CD14-positive monocyte (primary cell): ENCODE data around the gene SLC44A4. TPM values are rescaled to one million over a fixed set of nuclear protein-coding genes. Genes with fewer than 3 reads are reported as not detected.
A peak's percentile ranks its signal among the peaks of the same experiment; 100 is the strongest.

ENCODE experiments used
- DNase-seq, 3 donors: peaks; one replicate each; pipeline ENCODE4 v3.0.0-alpha.2; 2011 to 2022
- H2AFZ ChIP-seq: 2 replicates; pipeline ENCODE4 v1.6.0; 2012; ENCODE audit warnings: mild to moderate bottlenecking, low read depth, low read length, inconsistent platforms; ENCODE audit not compliant: insufficient read depth, poor library complexity, severe bottlenecking
- H3K27ac ChIP-seq, 2 donors: 1 replicate in 1 of 2; 2 replicates in 1 of 2; pipeline ENCODE4 v1.5.1; 2012 to 2013; ENCODE audit warnings: low read length in 2 of 2, control low read depth in 1 of 2, inconsistent platforms in 1 of 2, low read depth in 1 of 2, mild to moderate bottlenecking in 1 of 2
- H3K27me3 ChIP-seq, 2 donors: one replicate each; pipeline versions ENCODE4 v1.6.0 to v1.6.1; 2011 to 2013; ENCODE audit warnings: low read length in 2 of 2; ENCODE audit not compliant: control insufficient read depth in 2 of 2, insufficient read depth in 2 of 2
- H3K36me3 ChIP-seq, 2 donors: replicated peaks in 1 of 2; 1 replicate in 1 of 2; 2 replicates in 1 of 2; pipeline versions ENCODE4 v1.5.1 to v1.6.1; 2012 to 2013; ENCODE audit warnings: low read length in 2 of 2, control low read depth in 1 of 2, inconsistent platforms in 1 of 2, mild to moderate bottlenecking in 1 of 2; ENCODE audit not compliant: insufficient read depth in 2 of 2, control insufficient read depth in 1 of 2
- H3K4me1 ChIP-seq, 2 donors: 1 replicate in 1 of 2; 2 replicates in 1 of 2; pipeline versions ENCODE4 v1.5.1 to v1.6.1; 2012 to 2013; ENCODE audit warnings: low read length in 2 of 2, control low read depth in 1 of 2, inconsistent platforms in 1 of 2, mild to moderate bottlenecking in 1 of 2, moderate library complexity in 1 of 2; ENCODE audit not compliant: insufficient read depth in 2 of 2, control insufficient read depth in 1 of 2
- H3K4me2 ChIP-seq: replicated peaks from 2 replicates; pipeline ENCODE3; 2012; ENCODE audit warnings: low read length, moderate library complexity, mild to moderate bottlenecking; ENCODE audit not compliant: poor library complexity, severe bottlenecking; ENCODE audit errors: extremely low read depth
- H3K4me3 ChIP-seq, 3 experiments: fragments of 200-600 bp in 1 of 3; sonication (generic) in 1 of 3; replicated peaks in 1 of 3; 1 replicate in 2 of 3; 2 replicates in 1 of 3; pipeline ENCODE4 v1.5.1; 2011 to 2013; ENCODE audit warnings: low read length in 3 of 3, mild to moderate bottlenecking in 3 of 3, control low read depth in 2 of 3, low read depth in 2 of 3, inconsistent platforms in 1 of 3, moderate library complexity in 1 of 3
- H3K79me2 ChIP-seq: 2 replicates; pipeline ENCODE4 v1.6.0; 2012; ENCODE audit warnings: mild to moderate bottlenecking, control low read depth, inconsistent platforms, low read length, moderate library complexity; ENCODE audit not compliant: insufficient read depth
- H3K9ac ChIP-seq: 2 replicates; pipeline ENCODE4 v1.6.0; 2017; ENCODE audit warnings: low read length, mild to moderate bottlenecking; ENCODE audit not compliant: insufficient read depth, poor library complexity, severe bottlenecking
- H3K9me3 ChIP-seq, 2 donors: replicated peaks in 1 of 2; 1 replicate in 1 of 2; 2 replicates in 1 of 2; pipeline versions ENCODE4 v1.5.1 to v1.6.1; 2012 to 2013; ENCODE audit warnings: low read length in 2 of 2, control low read depth in 1 of 2; ENCODE audit not compliant: control insufficient read depth in 1 of 2, insufficient read depth in 1 of 2
- H4K20me1 ChIP-seq: 2 replicates; pipeline ENCODE4 v1.6.0; 2012; ENCODE audit warnings: mild to moderate bottlenecking, low read length, control low read depth, moderate library complexity; ENCODE audit not compliant: insufficient read depth
- H3K27ac Mint-ChIP-seq, 7 donors: one replicate each; pipeline ENCODE4 v1.8.0; 2020; ENCODE audit warnings: mild to moderate bottlenecking in 7 of 7, mixed read lengths in 7 of 7, moderate library complexity in 6 of 7, inconsistent platforms in 2 of 7
- H3K27me3 Mint-ChIP-seq, 3 donors: one replicate each; pipeline ENCODE4 v1.8.0; 2021 to 2022; ENCODE audit warnings: low read depth in 3 of 3, mild to moderate bottlenecking in 3 of 3, mixed read lengths in 3 of 3, moderate library complexity in 3 of 3, inconsistent platforms in 1 of 3
- H3K36me3 Mint-ChIP-seq, 2 donors: one replicate each; pipeline ENCODE4 v1.8.0; 2020; ENCODE audit warnings: mixed read lengths in 2 of 2, inconsistent platforms in 1 of 2, mild to moderate bottlenecking in 1 of 2
- H3K4me1 Mint-ChIP-seq: one replicate; pipeline ENCODE4 v1.8.0; 2020; ENCODE audit warnings: mild to moderate bottlenecking, mixed read lengths
- H3K4me3 Mint-ChIP-seq, 2 donors: one replicate each; pipeline ENCODE4 v1.8.0; 2020; ENCODE audit warnings: mild to moderate bottlenecking in 2 of 2, mixed read lengths in 2 of 2, moderate library complexity in 1 of 2
- H3K9me3 Mint-ChIP-seq, 7 donors: one replicate each; pipeline ENCODE4 v1.8.0; 2020 to 2022; ENCODE audit warnings: mixed read lengths in 7 of 7, mild to moderate bottlenecking in 6 of 7, moderate library complexity in 6 of 7, inconsistent platforms in 2 of 7
- WGBS: methylation state at CpG from one replicate; pipeline ENCODE4 v1.1.5; 2013; ENCODE audit warnings: missing lambda C conversion rate; ENCODE audit not compliant: insufficient coverage; 5-methylcytosine and 5-hydroxymethylcytosine counted together
- intact Hi-C, 2 donors: fragments of 100-400 bp; cut with micrococcal nuclease; formaldehyde crosslinking; loops; one replicate each; pipeline versions ENCODE4 v1.15.0 to v1.15.1; 2023
- polyA plus RNA-seq, 3 donors: library from polyadenylated mRNA; depleted of rRNA in 1 of 3; unstranded in 2 of 3; stranded (reverse) in 1 of 3; fragments of 300-500 nt in 2 of 3; fragments of >200 nt in 1 of 3; fragmentation: Illumina TruSeq in 2 of 3; gene quantifications; 1 replicate in 2 of 3; 2 replicates in 1 of 3; pipeline ENCODE4 v1.2.3, GENCODE V29; 2012 to 2021
- TF ChIP-seq, protein P1 (sequence below): fragments of 200-600 bp; IDR thresholded peaks from one replicate; pipeline ENCODE4 v1.8.0; 2022; ENCODE audit warnings: antibody characterized with exemption, mild to moderate bottlenecking

The SLC44A4 gene
- polyA plus RNA-seq, 3 donors: 0.09 TPM; not detected in 2

DNA sequence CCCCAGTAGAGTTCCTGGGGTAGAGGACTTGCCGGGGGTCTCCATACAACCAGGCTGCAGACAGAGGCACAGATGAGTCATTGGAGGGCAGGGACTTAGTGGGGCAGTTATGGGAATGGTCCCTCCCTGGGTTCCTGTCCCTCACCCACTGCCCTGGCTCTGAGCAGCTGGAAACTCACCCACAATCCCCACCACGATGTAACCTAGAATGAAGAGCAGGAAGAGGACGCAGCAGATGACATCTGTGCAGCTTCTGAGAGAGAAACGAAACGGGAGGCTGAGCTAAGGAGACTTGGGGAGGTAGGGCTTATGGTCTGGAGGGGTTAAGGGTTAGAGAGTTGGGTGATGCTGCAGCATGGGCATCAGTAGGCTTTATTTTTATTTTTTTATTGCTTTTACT lies 2.9 kb downstream of the SLC44A4 start:
- Histone ChIP-seq H3K4me1 (no peaks in the 10 kb centered on the region), H4K20me1 (no peaks in the 10 kb centered on the region), H2AFZ (no peak overlapping the region), H3K36me3 (peaks cover 13 to 16% of the 10 kb centered on the region in 2 donors), H3K9me3 (no peaks in the 10 kb centered on the region), H3K27me3 (no peaks in the 10 kb centered on the region), H3K79me2 (no peaks in the 10 kb centered on the region), H3K9ac (no peak overlapping the region), H3K27ac (no peak overlapping the region), H3K4me3 (no peak overlapping the region), H3K4me2 (no peak overlapping the region)
- Mint-ChIP-seq H3K36me3 (peaks cover 14 to 20% of the 10 kb centered on the region in 2 donors), H3K27me3 (peaks cover 5 to 10% (median 8%) of the 10 kb centered on the region in 3 donors), H3K4me1 (no peaks in the 10 kb centered on the region), H3K9me3 (no peaks in the 10 kb centered on the region), H3K4me3 (no peak overlapping the region), H3K27ac (peak overlapping the region in 2 of 7 donors; percentile 26 to 69)
- no peak for DNase-seq
- TF ChIP-seq, protein P1, sequence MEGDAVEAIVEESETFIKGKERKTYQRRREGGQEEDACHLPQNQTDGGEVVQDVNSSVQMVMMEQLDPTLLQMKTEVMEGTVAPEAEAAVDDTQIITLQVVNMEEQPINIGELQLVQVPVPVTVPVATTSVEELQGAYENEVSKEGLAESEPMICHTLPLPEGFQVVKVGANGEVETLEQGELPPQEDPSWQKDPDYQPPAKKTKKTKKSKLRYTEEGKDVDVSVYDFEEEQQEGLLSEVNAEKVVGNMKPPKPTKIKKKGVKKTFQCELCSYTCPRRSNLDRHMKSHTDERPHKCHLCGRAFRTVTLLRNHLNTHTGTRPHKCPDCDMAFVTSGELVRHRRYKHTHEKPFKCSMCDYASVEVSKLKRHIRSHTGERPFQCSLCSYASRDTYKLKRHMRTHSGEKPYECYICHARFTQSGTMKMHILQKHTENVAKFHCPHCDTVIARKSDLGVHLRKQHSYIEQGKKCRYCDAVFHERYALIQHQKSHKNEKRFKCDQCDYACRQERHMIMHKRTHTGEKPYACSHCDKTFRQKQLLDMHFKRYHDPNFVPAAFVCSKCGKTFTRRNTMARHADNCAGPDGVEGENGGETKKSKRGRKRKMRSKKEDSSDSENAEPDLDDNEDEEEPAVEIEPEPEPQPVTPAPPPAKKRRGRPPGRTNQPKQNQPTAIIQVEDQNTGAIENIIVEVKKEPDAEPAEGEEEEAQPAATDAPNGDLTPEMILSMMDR: no peak
- 54% methylated on average over 3 of the region's 5 CpGs for WGBS
- intact Hi-C loops: no loop called here

DNA sequence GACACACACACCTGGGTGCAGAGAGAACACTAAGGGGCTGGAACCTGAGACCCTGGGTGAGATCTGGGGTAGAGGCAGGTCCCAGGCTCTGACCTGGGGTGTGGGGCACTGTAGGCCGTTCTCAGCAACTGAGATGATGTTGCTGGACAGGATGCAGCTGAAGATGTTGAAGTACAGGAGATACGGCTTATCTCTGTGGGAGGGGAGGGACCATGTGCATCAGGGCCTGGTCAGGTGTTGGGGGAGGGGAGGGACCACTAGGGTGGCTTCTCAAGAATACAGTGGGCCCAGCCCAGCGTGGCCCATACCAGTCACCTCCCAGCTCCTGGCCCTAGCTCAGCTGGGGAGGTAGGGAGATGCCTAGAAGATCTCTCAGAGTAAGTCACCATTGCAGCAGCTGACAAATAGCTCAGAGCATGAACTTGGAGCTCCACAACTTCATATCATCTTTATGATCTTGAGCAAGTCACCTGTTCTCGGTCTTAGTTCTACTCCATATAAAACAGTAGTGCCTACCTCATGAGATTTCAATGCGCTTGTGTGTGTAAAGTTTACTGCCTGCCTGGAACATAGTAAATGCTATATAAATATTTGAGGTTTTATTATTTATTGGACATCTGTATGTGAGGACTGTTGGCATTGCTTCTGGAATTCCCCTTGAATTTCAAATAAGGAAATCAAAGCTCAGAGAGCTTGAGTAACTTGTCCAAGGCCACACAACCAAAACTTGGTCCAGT lies 3.8 kb downstream of the SLC44A4 start:
- no peaks in the 10 kb centered on the region for H3K79me2 ChIP-seq
- no peaks in the 10 kb centered on the region for H3K4me1 ChIP-seq
- Mint-ChIP-seq H3K9me3 (no peaks in the 10 kb centered on the region), H3K36me3 (peaks cover 6 to 11% of the 10 kb centered on the region in 2 donors), H3K4me3 (no peak overlapping the region), H3K4me1 (no peaks in the 10 kb centered on the region), H3K27ac (peak overlapping the region in 1 of 7 donors; percentile 27), H3K27me3 (peaks cover 5 to 10% (median 10%) of the 10 kb centered on the region in 3 donors)
- no peak overlapping the region for H3K27ac ChIP-seq
- peaks cover 5 to 7% of the 10 kb centered on the region in 2 donors for H3K36me3 ChIP-seq
- no peaks in the 10 kb centered on the region for H4K20me1 ChIP-seq
- H2AFZ ChIP-seq: peak overlapping the region; percentile 36
- no peak overlapping the region for H3K9ac ChIP-seq
- no peaks in the 10 kb centered on the region for H3K9me3 ChIP-seq
- WGBS: 25% methylated on average over 2 of the region's 5 CpGs
- H3K4me2 ChIP-seq: no peak overlapping the region
- TF ChIP-seq, protein P1: no peak
- intact Hi-C loops: no loop called here
- DNase-seq: no peak
- H3K4me3 ChIP-seq: no peak overlapping the region
- no peaks in the 10 kb centered on the region for H3K27me3 ChIP-seq
